Psoas muscle (tissue), 8 donors: Measurements from ENCODE around the gene MAT2B. TPM values are rescaled to one million over a fixed set of nuclear protein-coding genes. Genes with fewer than 3 reads are reported as not detected.

Source experiments
- ATAC-seq, 4 donors: fragments of 200-7000 bp; cut with Tn5 transposase; one replicate each; pipeline ENCODE4 v1.9.1; 2020; ENCODE audit warnings: moderate library complexity in 3 of 4, mild to moderate bottlenecking in 2 of 4
- DNase-seq, 2 donors: peaks; one replicate each; pipeline ENCODE4 v3.0.0-alpha.2; 2020
- H3K27ac ChIP-seq: fragments of 200-600 bp; one replicate; pipeline ENCODE4 v1.8.0; 2022
- H3K27me3 ChIP-seq, 3 donors: fragments of 200-600 bp in 1 of 3; one replicate each; pipeline versions ENCODE4 v1.6.1 to v1.8.0; 2013 to 2022; ENCODE audit warnings: low read length in 2 of 3, mild to moderate bottlenecking in 2 of 3, moderate library complexity in 1 of 3; ENCODE audit not compliant: insufficient read depth in 3 of 3
- H3K36me3 ChIP-seq, 2 donors: fragments of 200-600 bp in 1 of 2; one replicate each; pipeline versions ENCODE4 v1.6.1 to v1.8.0; 2013 to 2022; ENCODE audit warnings: low read depth in 1 of 2, mild to moderate bottlenecking in 1 of 2, moderate library complexity in 1 of 2; ENCODE audit not compliant: insufficient read depth in 1 of 2
- H3K4me1 ChIP-seq: fragments of 200-600 bp; one replicate; pipeline ENCODE4 v1.8.0; 2022
- H3K4me3 ChIP-seq: fragments of 200-600 bp; one replicate; pipeline ENCODE4 v1.8.0; 2022; ENCODE audit warnings: mild to moderate bottlenecking
- H3K9me3 ChIP-seq: fragments of 200-600 bp; one replicate; pipeline ENCODE4 v1.8.0; 2022
- WGBS, 3 donors: extraction: QIAGEN DNeasy Blood & Tissue Kit; methylation state at CpG; one replicate each; pipeline versions ENCODE4 v1.1.6 to v1.1.7; 2013; 5-methylcytosine and 5-hydroxymethylcytosine counted together
- intact Hi-C, 2 donors: fragments of 100-400 bp; cut with DNase I; formaldehyde crosslinking; loops; one replicate each; pipeline versions ENCODE4 v1.11.0 to v1.14.2; 2022
- polyA plus RNA-seq, 3 donors: library from polyadenylated mRNA; stranded (reverse); fragments of 200-250 nt; gene quantifications; one replicate each; pipeline ENCODE4 v1.2.3, GENCODE V29; 2013
- total RNA-seq, 4 donors: library from RNA; stranded (reverse); fragmentation: NEBNext Ultra II Directional in 2 of 4; extraction: Animal tissue kit (Norgen Biotek cat#: 25700) in 2 of 4; gene quantifications; one replicate each; pipeline versions ENCODE4 v1.2.1 to v1.2.4, GENCODE V29; 2021 to 2023
- TF ChIP-seq, protein P1 (sequence below): fragments of 200-600 bp; IDR thresholded peaks from one replicate; pipeline ENCODE4 v1.8.0; 2022; ENCODE audit warnings: antibody characterized with exemption
- donor health status: healthy with polysubstance abuse.
- donor health status: DM: no; HTN: no; CAD: no; lungs with moderate emphysema.
- donor health status: Bipolar disorder and iron deficiency.
- donor health status: healthy.
- donor health status: DM: yes; HTN: yes; CAD: no.
- donor health status: DM: no; HTN: no; CAD: no.
- donor health status: DM: no; HTN: no; CAD: no.
- donor health status: DM: yes; HTN: yes; CAD: no.

The MAT2B gene
- total and polyA plus RNA-seq, 7 donors = 27.3 to 72.7 (median 33.8) TPM

DNA sequence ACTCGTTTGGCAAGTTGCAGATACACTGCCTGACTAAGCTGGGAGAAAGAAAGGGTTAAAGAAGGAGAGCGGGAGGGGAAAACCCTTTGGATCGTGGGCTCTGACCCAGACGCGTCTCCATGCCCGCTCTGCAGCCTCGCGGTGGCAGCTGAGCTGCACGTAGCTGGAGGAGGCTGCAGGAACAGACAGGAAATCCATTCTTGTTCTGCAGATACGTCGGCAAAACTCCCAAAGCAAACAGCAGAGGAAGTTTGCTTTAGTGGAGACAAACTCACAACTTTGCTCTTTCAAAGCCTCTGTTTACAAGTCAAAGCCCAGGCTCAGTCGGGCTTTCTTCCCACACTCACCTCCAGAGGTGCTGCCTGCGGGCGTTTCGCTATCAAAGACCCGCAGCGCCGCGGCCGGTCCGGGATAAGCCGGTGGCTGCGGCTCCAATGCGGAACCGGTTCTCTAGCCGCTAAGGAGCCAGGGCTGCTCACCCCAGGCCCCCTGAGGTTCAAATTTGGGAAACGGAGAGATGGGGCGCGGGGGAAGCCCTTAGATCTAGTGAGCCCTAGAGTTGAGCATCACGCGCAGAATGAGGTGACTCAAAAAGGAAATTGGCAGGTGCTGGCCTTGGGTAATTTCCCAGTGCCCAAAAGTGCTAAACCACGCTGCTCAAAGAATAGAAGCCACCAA lies 60.7 kb downstream of the MAT2B start:
- TF ChIP-seq, protein P1, sequence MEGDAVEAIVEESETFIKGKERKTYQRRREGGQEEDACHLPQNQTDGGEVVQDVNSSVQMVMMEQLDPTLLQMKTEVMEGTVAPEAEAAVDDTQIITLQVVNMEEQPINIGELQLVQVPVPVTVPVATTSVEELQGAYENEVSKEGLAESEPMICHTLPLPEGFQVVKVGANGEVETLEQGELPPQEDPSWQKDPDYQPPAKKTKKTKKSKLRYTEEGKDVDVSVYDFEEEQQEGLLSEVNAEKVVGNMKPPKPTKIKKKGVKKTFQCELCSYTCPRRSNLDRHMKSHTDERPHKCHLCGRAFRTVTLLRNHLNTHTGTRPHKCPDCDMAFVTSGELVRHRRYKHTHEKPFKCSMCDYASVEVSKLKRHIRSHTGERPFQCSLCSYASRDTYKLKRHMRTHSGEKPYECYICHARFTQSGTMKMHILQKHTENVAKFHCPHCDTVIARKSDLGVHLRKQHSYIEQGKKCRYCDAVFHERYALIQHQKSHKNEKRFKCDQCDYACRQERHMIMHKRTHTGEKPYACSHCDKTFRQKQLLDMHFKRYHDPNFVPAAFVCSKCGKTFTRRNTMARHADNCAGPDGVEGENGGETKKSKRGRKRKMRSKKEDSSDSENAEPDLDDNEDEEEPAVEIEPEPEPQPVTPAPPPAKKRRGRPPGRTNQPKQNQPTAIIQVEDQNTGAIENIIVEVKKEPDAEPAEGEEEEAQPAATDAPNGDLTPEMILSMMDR = no peak
- Histone ChIP-seq H3K27me3 (peaks cover 7 to 41% (median 10%) of the 10 kb centered on the region in 3 donors), H3K27ac (no peak overlapping the region), H3K9me3 (no peaks in the 10 kb centered on the region), H3K36me3 (no peaks in the 10 kb centered on the region), H3K4me1 (peaks cover 9% of the 10 kb centered on the region), H3K4me3 (peak overlapping the region; percentile 53)
- intact Hi-C loops = loop anchor here (10.0 kb wide), 3 partner anchors 939 to 1649 kb away; no protein-coding TSS in a partner anchor
- DNase-seq = no peak
- 3 to 5% (median 3%) methylated on average over 32 of the region's 32 CpGs for WGBS, 3 donors
- ATAC-seq = no peak

DNA sequence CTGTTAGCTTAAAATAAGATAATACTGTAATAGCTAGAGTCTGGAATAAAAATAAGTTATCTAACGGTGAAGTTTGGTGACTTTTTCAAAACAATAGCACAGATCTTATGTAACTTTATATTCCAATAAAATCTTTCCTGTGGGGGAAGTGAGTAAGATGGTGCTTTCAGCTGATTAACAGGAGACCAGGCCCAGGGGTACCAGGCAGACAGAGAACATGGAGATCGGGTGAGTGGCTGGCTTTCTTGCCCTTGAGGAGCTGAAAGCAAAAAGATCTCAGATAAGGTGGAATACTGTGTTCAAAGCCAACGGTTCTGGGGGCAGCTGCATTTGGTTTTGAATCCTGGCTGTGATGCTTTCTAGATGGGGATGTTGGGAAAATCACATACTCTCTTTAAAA lies 61.3 kb downstream of the MAT2B start:
- intact Hi-C loops = loop anchor here (10.0 kb wide), 3 partner anchors 938 to 1648 kb away; no protein-coding TSS in a partner anchor
- H3K4me1 ChIP-seq = peaks cover 9% of the 10 kb centered on the region
- ATAC-seq (no peak), DNase-seq (no peak)
- H3K9me3 ChIP-seq = no peaks in the 10 kb centered on the region
- H3K4me3 ChIP-seq = no peak overlapping the region
- H3K27me3 ChIP-seq = peaks cover 7 to 41% (median 10%) of the 10 kb centered on the region in 3 donors
- H3K27ac ChIP-seq = no peak overlapping the region
- TF ChIP-seq, protein P1 = no peak
- no peaks in the 10 kb centered on the region for H3K36me3 ChIP-seq
- 34 to 37% (median 36%) methylated on average over 3 of the region's 3 CpGs for WGBS, 3 donors

DNA sequence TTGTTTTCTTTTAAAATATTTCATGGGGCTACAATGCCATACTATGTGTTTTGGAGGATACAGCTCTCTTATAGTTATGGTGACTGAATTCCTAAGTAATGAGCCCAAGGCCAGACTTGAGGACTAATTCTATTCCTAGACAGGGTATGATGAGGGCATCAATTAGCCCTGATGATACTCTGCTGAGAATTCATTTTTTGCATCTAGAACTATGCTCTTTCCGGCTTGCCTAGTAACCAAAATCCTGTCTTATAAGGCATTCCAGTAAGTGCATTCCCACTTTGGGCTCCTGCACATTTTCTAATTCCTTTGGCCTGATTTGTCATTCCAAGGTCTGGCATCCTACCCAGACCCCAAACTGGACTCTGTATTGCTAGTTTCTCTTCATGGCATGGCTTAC lies 62.4 kb downstream of the MAT2B start:
- TF ChIP-seq, protein P1 = no peak

More for the DNA sequence above, 62.4 kb downstream of the MAT2B start:
- 54 to 87% (median 76%) methylated on average over 1 of the region's 1 CpG for WGBS, 3 donors
- Histone ChIP-seq H3K9me3 (no peaks in the 10 kb centered on the region), H3K36me3 (no peaks in the 10 kb centered on the region), H3K27me3 (peaks cover 7 to 41% (median 10%) of the 10 kb centered on the region in 3 donors), H3K4me3 (no peak overlapping the region), H3K4me1 (peaks cover 9% of the 10 kb centered on the region), H3K27ac (no peak overlapping the region)
- no peak for DNase-seq
- no peak for ATAC-seq
- intact Hi-C loops = loop anchor here (10.0 kb wide), 3 partner anchors 937 to 1647 kb away; no protein-coding TSS in a partner anchor

Other genes with a start within 250 kb of the MAT2B start
- 100 to 1,000 TPM in 3 of 4 donors, 10 to 100 TPM in 1; 91.2 to 120 (median 109) TPM for gene CCNG1, start 68.0 kb upstream of the MAT2B start, total RNA-seq
- 100 to 1,000 TPM in 2 of 3 donors, 10 to 100 TPM in 1; 74.0 to 145 (median 132) TPM for gene CCNG1, start 68.0 kb upstream of the MAT2B start, polyA plus RNA-seq
- 10 to 100 TPM; 13.6 to 26.3 (median 16.7) TPM for gene NUDCD2, start 45.5 kb upstream of the MAT2B start, total RNA-seq
- gene NUDCD2, start 45.5 kb upstream of the MAT2B start, polyA plus RNA-seq = 10 to 100 TPM in 1 of 3 donors, 1 to 10 TPM in 2; 3.8 to 18.3 (median 5.4) TPM
- gene HMMR, start 45.0 kb upstream of the MAT2B start, total RNA-seq = 1 to 10 TPM in 1 of 4 donors, under 1 TPM in 3; 0.14 to 1.4 (median 0.65) TPM
- under 1 TPM; 0.23 to 0.93 (median 0.45) TPM for gene HMMR, start 45.0 kb upstream of the MAT2B start, polyA plus RNA-seq